Esophagus squamous epithelium (tissue), 5 donors: ENCODE results near the gene PADI4. TPM values are rescaled to one million over a fixed set of nuclear protein-coding genes. Genes with fewer than 3 reads are reported as not detected.

Experiments
- DNase-seq: peaks from one replicate; lab custom pipeline; 2025; lab: John Stamatoyannopoulos, UW
- H3K27ac ChIP-seq, 4 donors: fragments of 200-600 bp; sonication (generic); one replicate each; pipeline ENCODE4 v1.5.1; 2016 to 2019; ENCODE audit warnings: mild to moderate bottlenecking in 1 of 4
- H3K27me3 ChIP-seq, 4 donors: fragments of 200-600 bp; sonication (generic); 1 replicate in 3 of 4; 2 replicates in 1 of 4; pipeline versions ENCODE4 v1.5.1 to v1.6.0; 2017 to 2021; ENCODE audit warnings: antibody characterized with exemption in 1 of 4
- H3K36me3 ChIP-seq, 3 donors: fragments of 200-600 bp; sonication (generic); one replicate each; pipeline ENCODE4 v1.5.1; 2016 to 2019
- H3K4me1 ChIP-seq, 3 donors: fragments of 200-600 bp; sonication (generic); one replicate each; pipeline ENCODE4 v1.5.1; 2017 to 2019
- H3K4me3 ChIP-seq, 4 donors: fragments of 200-600 bp; sonication (generic); 1 replicate in 3 of 4; 2 replicates in 1 of 4; pipeline ENCODE4 v1.5.1; 2016 to 2019; ENCODE audit warnings: mild to moderate bottlenecking in 2 of 4, moderate library complexity in 1 of 4
- H3K9me3 ChIP-seq, 3 donors: fragments of 200-600 bp; sonication (generic); one replicate each; pipeline ENCODE4 v1.5.1; 2016 to 2019
- CTCF ChIP-seq, 6 experiments: fragments of 450-650 bp in 4 of 6; fragments of 200-600 bp in 2 of 6; sonication (generic) in 2 of 6; IDR thresholded peaks; one replicate each; pipeline ENCODE4 v1.5.1; 2016 to 2019; ENCODE audit warnings: antibody characterized with exemption in 6 of 6, mild to moderate bottlenecking in 4 of 6, moderate library complexity in 4 of 6
- POLR2A ChIP-seq, 4 donors: fragments of 450-650 bp; IDR thresholded peaks; one replicate each; pipeline ENCODE4 v1.6.1; 2017; ENCODE audit warnings: antibody characterized with exemption in 4 of 4, mild to moderate bottlenecking in 4 of 4, moderate library complexity in 3 of 4
- WGBS, 2 donors: methylation state at CpG; one replicate each; pipeline ENCODE4 v1.1.5; 2018; 5-methylcytosine and 5-hydroxymethylcytosine counted together
- intact Hi-C: fragments of 100-400 bp; cut with DNase I; formaldehyde crosslinking; loops from one replicate; pipeline ENCODE4 v1.15.0; 2022
- total RNA-seq, 4 donors: library from RNA; depleted of rRNA; stranded (reverse); fragments of >200 nt; gene quantifications; one replicate each; pipeline ENCODE4 v1.1.0, GENCODE V29; 2016
- donor health status: DM: yes; HTN: yes; CAD: no.

The PADI4 gene
- total RNA-seq, 4 donors from 2014 or later = not detected

GRCh38 chr1:17280436-17280835, 27.6 kb upstream of the PADI4 start:
- no peak for DNase-seq
- TF ChIP-seq POLR2A (IDR thresholded peaks at IDR 0.05) (no peak), CTCF (IDR thresholded peaks at IDR 0.05) (no peak)
- intact Hi-C loops = no loop called here
- H3K4me3 ChIP-seq = no peak overlapping the region
- no peaks in the 10 kb centered on the region for H3K9me3 ChIP-seq
- peaks cover 2 to 37% (median 4%) of the 10 kb centered on the region in 3 donors for H3K4me1 ChIP-seq
- H3K36me3 ChIP-seq = no peaks in the 10 kb centered on the region
- H3K27me3 ChIP-seq = peaks cover 0 to 81% (median 0%) of the 10 kb centered on the region in 4 donors
- WGBS, 2 donors = 72% methylated on average over 7 of the region's 7 CpGs; no CpG with 5 or more reads in 1 of the 2 donors
- no peak overlapping the region for H3K27ac ChIP-seq

- no peak overlapping the region for H3K4me3 ChIP-seq
- DNase-seq = no peak
- peaks cover 0 to 84% (median 0%) of the 10 kb centered on the region in 4 donors for H3K27me3 ChIP-seq
- WGBS, 2 donors = 70 to 83% methylated on average over 2 of the region's 2 CpGs
- TF ChIP-seq CTCF (IDR thresholded peaks at IDR 0.05) = no peak
- TF ChIP-seq POLR2A (IDR thresholded peaks at IDR 0.05) = no peak
- H3K27ac ChIP-seq = no peak overlapping the region
- peaks cover 2 to 37% (median 4%) of the 10 kb centered on the region in 3 donors for H3K4me1 ChIP-seq
- intact Hi-C loops = no loop called here
- H3K9me3 ChIP-seq = no peaks in the 10 kb centered on the region
- no peaks in the 10 kb centered on the region for H3K36me3 ChIP-seq
These were observed 27.1 kb upstream of the PADI4 start for GRCh38 chr1:17280894-17281293.

- H3K27me3 ChIP-seq = peaks cover 0 to 89% (median 0%) of the 10 kb centered on the region in 4 donors
These were observed 26.2 kb upstream of the PADI4 start for GRCh38 chr1:17281775-17282181.

GRCh38 chr1:17282836-17283235, 25.2 kb upstream of the PADI4 start:
- Histone ChIP-seq H3K4me1 (peaks cover 11 to 41% (median 15%) of the 10 kb centered on the region in 3 donors), H3K36me3 (no peaks in the 10 kb centered on the region), H3K4me3 (no peak overlapping the region), H3K27me3 (peaks cover 0 to 89% (median 0%) of the 10 kb centered on the region in 4 donors), H3K27ac (no peak overlapping the region), H3K9me3 (no peaks in the 10 kb centered on the region)
- 85 to 100% methylated on average over 3 of the region's 5 CpGs for WGBS, 2 donors
- DNase-seq = no peak
- intact Hi-C loops = no loop called here
- TF ChIP-seq POLR2A (IDR thresholded peaks at IDR 0.05) (no peak), CTCF (IDR thresholded peaks at IDR 0.05) (no peak)

More at GRCh38 chr1:17281775-17282181, 26.2 kb upstream of the PADI4 start:
- Histone ChIP-seq H3K9me3 (no peaks in the 10 kb centered on the region), H3K27ac (no peak overlapping the region), H3K36me3 (no peaks in the 10 kb centered on the region), H3K4me1 (peaks cover 4 to 35% (median 6%) of the 10 kb centered on the region in 3 donors), H3K4me3 (no peak overlapping the region)
- intact Hi-C loops = no loop called here
- WGBS, 2 donors = 20 to 26% methylated on average over 8 of the region's 8 CpGs
- no peak for DNase-seq
- TF ChIP-seq CTCF (IDR thresholded peaks at IDR 0.05) = no peak
- TF ChIP-seq POLR2A (IDR thresholded peaks at IDR 0.05) = no peak

- Histone ChIP-seq H3K4me1 (peaks cover 12 to 55% (median 18%) of the 10 kb centered on the region in 3 donors), H3K9me3 (no peaks in the 10 kb centered on the region), H3K27me3 (peaks cover 0 to 81% (median 0%) of the 10 kb centered on the region in 4 donors), H3K4me3 (no peak overlapping the region), H3K27ac (peak overlapping the region in 1 of 4 donors; percentile 4), H3K36me3 (no peaks in the 10 kb centered on the region)
- DNase-seq = no peak
- no peak for TF ChIP-seq CTCF (IDR thresholded peaks at IDR 0.05)
- 80 to 100% methylated on average over 1 of the region's 5 CpGs for WGBS, 2 donors
- intact Hi-C loops = no loop called here
These were observed 21.4 kb upstream of the PADI4 start for GRCh38 chr1:17286646-17287045.
